ENCODE data around the gene PTTG1IP. TPM values are rescaled to one million over a fixed set of nuclear protein-coding genes. Genes with fewer than 3 reads are reported as not detected.

PTTG1IP gene
- total and polyA plus RNA-seq, 2 of the 4 experiments (the other 2 are of a cell fraction) = 167 to 194 TPM

DNA sequence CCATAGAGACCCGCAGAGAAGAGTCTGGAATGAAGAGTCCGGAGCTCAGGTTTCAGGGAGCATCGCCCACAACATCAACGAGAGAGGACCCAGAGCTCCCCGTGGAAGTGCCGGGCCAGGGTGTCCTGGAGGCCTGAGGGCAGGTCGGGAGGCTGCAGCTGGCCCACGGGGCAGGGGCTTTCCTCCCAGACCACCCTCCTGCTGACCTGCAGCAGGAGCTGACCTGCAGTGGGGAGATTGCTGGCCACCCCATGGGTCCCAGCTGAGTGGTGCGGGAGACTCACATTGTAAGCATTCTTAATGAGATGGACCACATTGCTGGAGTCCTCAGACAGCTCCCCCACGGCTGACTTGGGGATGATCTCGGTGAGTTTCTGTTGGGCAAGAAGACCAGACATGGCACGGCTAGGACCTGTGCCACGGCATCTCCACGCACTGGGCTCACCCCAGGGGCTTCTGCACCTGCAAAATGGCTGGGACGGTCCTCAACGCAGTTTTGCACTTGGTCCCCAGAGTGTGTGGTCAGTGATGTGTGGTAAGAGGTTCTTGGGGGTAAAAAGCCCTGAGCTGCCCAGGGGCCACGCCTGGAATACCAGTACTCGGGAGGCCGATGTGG lies 21.3 kb upstream of the PTTG1IP start:
- H2AK9ac ChIP-seq (replicated peaks; ENCODE audit: low read depth, low read length, poor library complexity) = peak overlapping the region; percentile 8
- H3K14ac ChIP-seq (replicated peaks; ENCODE audit: low read depth, low read length) = no peak overlapping the region
- H3K9me1 ChIP-seq (ENCODE audit: insufficient read depth, low read length) = no peaks in the 10 kb centered on the region
- H4K91ac ChIP-seq (ENCODE audit: insufficient read depth, low read depth, low read length) = no peak overlapping the region
- H4K8ac ChIP-seq (ENCODE audit: low read depth in 2 of 2, low read length in 2 of 2) = no peak overlapping the region
- no peak overlapping the region for H3K9ac ChIP-seq (ENCODE audit: low read depth, low read length)
- no peak overlapping the region for H2AFZ ChIP-seq (replicated peaks; ENCODE audit: low read length, poor library complexity)
- H2BK20ac ChIP-seq (ENCODE audit: low read depth, low read length) = no peak overlapping the region
- no peaks in the 10 kb centered on the region for H3K4me1 ChIP-seq (ENCODE audit: control insufficient read depth, insufficient read depth, low read length)
- H3K36me3 ChIP-seq (ENCODE audit: control insufficient read depth, insufficient read depth, low read length) = no peaks in the 10 kb centered on the region
- in situ Hi-C loops (cut with MboI; ENCODE audit: low sequenced_read_pairs) (no loop called here), intact Hi-C loops (cut with micrococcal nuclease) (loop anchor here (5.0 kb wide), 1 partner anchor 243 kb away; no protein-coding TSS in a partner anchor), dilution Hi-C loops (cut with HindIII; ENCODE audit: low sequenced_read_pairs, unreplicated experiment) (no loop called here)
- H3K4me3 ChIP-seq (ENCODE audit: insufficient read depth, low read depth, low read length) = no peak overlapping the region
- 79% methylated on average over 11 of the region's 19 CpGs; no CpG with 5 or more reads in 1 of the 2 experiments for WGBS, 2 experiments (ENCODE audit: extremely low coverage in 2 of 2, insufficient read length in 1 of 2)
- H2BK15ac ChIP-seq (ENCODE audit: low read depth, low read length) = no peak overlapping the region
- 0 out of 2 replicates have a peak, but pooled peaks cover 5% of the 10 kb centered on the region for H4K20me1 ChIP-seq (ENCODE audit: insufficient read depth, low read length)
- H3K9me3 ChIP-seq (ENCODE audit: control insufficient read depth, insufficient read depth, low read length) = no peaks in the 10 kb centered on the region
- ATAC-seq (ENCODE audit: low read depth) (no peak), DNase-seq (no peak)
- H3K4ac ChIP-seq (ENCODE audit: low read depth, low read length) = no peak overlapping the region
- BruUV-seq (replicated peaks) = no TSS peak
- no peak overlapping the region for H3K27ac ChIP-seq (ENCODE audit: insufficient read depth, low read length)
- H2BK120ac ChIP-seq (ENCODE audit: low read depth, low read length) = no peak overlapping the region
- no peak overlapping the region for H3K18ac ChIP-seq (ENCODE audit: low read depth, low read length)
- H4K5ac ChIP-seq (ENCODE audit: low read depth, low read length) = no peak overlapping the region
- H3K27me3 ChIP-seq (ENCODE audit: control insufficient read depth, insufficient read depth, low read length) = peaks cover 84% of the 10 kb centered on the region
- H2BK5ac ChIP-seq (ENCODE audit: low read depth, low read length, poor library complexity, severe bottlenecking) = no peak overlapping the region
- no peaks in the 10 kb centered on the region for H3K79me1 ChIP-seq (ENCODE audit: low read depth in 1 of 2, low read length in 2 of 2)
- no peak for TF ChIP-seq FOS (IDR thresholded peaks at IDR 0.05; ENCODE audit: low read depth, low read length)
- no peak overlapping the region for H3K4me2 ChIP-seq (ENCODE audit: low read depth, low read length)
- ChIA-PET POLR2A (ENCODE audit: unreplicated experiment) (no interaction called here), CTCF (interaction anchor here (0.9 kb wide), 1 partner anchor 37 kb away, joined by 4 read pairs; no protein-coding TSS in a partner anchor)
- no peak overlapping the region for H3K23ac ChIP-seq (ENCODE audit: low read depth, low read length)
- H2AK5ac ChIP-seq (ENCODE audit: low read depth, low read length) = no peak overlapping the region
- H3K56ac ChIP-seq (ENCODE audit: extremely low read depth, insufficient read depth, low read length) = no peak overlapping the region

Data from IMR-90 (cell line).